GM21390 (cell line): Measurements from ENCODE around the gene PHRF1.

Experiments
- ATAC-seq: cut with Tn5 transposase; IDR thresholded peaks from one replicate; pipeline ENCODE4 v1.9.1; 2021; ENCODE audit not compliant: unreplicated experiment

Gene PHRF1

DNA sequence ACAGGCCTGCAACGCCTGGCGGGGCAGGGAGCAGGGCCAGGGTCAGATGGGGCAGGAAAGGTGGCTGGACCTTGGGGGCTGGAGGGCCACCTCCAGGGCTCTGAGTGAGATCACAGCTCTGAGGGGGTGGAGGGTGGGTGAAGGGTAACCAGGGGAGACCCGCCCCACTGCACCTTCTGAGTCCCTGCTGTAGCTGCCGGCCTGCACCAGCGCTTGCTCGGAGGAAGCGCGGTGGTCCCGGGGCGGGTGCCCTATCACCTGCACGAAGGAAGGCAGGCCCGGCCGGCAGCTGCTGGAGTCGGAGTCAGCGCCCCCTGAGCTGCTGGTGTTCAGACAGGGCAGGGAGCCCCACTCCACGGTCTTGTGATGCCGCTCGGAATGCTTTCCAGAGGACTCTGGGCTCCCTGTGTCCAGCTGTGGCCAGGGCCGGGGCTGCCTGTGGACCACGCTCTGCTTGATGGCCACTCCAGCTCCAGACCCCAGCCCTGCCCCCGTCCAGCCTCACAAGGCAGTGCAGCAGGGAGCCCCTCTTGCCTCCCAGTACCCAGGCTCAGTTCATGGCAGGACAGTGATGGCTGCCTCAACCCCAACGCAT lies 19.5 kb upstream of the PHRF1 start:
- no peak for ATAC-seq

DNA sequence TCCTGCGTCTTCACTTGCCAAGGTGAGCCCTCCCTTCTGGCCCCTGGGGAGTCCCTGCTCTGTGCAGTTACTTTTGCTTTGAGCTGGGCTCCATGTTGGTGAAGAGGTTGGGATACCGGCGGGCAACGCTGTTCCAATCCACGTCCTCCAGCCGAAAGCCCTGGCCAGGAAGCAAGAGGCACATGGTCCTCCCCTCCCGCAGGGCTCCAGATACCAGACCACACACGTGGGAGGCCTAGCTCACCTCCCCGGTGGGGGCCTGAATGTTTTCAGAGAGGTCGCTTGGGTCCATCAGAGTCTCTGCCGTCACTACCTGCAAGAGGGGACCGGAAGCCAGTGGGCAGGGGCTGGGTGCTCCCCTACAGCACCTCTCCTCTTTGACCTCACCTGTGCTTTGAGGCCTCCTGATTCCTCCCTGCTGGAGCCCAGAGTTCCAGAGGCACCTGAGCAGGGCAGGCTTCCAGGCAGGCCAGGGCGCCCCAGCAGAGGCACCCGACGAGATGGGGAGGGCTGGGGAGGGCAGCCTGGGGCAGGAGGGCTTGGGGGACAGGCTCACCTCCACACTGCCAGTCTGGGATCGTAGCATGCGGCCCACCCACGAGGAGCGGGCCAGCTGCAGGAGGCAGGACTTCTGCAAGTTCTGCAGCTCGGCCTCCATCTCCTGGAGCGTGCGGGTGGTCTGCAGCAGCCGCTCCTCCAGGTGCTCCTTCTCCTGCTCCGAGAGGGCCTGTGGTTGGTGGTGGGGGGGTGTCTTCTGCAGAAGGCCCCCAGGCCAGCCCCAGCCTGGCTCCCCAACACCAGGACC lies 18.7 kb upstream of the PHRF1 start:
- no peak for ATAC-seq

GRCh38 chr11:558503-558902 lies 17.8 kb upstream of the PHRF1 start:
- ATAC-seq, result no peak

- no peak for ATAC-seq
These were observed 17.1 kb upstream of the PHRF1 start for GRCh38 chr11:559020-559620.

DNA sequence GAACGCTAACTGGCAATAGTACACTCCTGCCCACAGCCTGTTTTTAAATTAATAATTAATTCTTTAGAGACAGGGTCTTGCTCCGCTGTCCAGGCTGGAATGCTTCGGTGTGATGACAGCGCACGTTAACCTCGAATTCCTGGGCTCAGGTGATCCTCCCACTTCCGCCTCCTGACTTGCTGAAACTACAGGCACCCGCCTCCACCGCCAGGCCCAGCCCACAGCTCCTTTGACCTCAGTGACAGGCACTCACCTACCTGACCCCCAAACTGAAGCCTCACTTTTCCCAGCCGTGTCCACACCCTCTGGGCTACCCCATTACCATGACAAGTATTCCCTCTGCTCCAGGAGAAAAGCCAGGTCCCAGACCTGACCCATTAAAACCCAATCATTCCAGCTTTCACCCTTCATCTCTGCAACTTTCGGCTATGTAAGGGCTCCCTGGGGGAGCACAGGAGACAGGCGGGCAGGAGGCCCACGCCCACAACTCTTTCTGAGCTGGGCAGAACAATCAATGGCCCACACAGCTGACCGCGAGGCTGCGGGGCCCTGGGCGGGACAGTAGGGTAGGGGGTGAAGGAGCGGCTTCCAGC lies 16.5 kb upstream of the PHRF1 start:
- no peak for ATAC-seq

DNA sequence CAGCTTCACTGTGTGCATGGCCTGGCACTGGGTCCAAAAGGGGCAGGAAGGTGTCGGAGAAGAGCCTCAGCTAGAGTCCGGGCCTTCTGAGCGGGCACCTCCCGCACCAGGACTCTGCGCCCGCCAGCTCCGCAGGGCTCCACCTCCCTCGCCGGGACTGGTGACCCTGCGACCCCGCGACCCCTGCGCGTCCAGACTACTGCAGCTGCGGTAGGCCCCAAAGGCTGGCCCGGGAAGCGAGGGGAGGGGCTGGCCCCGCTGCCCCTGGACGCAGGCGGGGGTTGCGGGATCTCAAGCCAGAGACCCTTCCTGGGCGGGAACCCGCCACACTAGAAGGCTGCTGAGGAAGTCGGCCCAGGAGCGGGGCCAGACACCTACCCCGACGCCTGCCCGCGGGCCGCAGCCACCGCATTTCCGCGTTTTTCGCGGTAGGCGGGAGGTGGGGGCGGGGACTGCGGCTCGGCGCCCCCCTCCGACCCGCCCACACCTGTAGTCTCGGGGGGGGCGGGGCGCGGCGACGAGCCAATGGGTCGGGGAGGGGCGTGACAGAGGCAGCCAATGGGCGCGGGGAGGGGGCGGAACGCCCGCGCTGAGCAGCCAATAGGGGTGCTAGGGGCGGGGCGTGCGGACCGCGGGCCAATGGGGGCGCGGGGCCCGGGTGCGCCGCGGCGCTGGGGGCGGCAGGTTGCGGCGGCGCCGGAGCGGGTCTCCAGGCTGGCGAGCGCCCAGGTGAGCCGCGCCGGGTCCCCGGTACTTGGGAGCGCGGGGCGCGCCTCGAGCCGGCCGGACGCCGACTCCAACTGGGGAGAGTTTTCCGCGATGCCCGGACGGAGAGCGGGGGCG lies 15.7 kb upstream of the PHRF1 start, which contains the start of the genes LMNTD2 and RASSF7:
Gene LMNTD2 (minus strand): TSS at position 434 of the 843 bp plus-strand sequence. CDS start 22 bp downstream, at position 412.
Gene RASSF7 (plus strand): TSS at position 666 of the 843 bp plus-strand sequence. CDS start 799 bp downstream, outside the sequence.
- ATAC-seq, result peak; percentile 64

- ATAC-seq, result peak; percentile 25
These were observed 14.9 kb upstream of the PHRF1 start for GRCh38 chr11:561148-562003.

- ATAC-seq, result no peak
These were observed 14.1 kb upstream of the PHRF1 start for GRCh38 chr11:562046-562645.

GRCh38 chr11:563066-563811 lies 13.0 kb upstream of the PHRF1 start:
- no peak for ATAC-seq

DNA sequence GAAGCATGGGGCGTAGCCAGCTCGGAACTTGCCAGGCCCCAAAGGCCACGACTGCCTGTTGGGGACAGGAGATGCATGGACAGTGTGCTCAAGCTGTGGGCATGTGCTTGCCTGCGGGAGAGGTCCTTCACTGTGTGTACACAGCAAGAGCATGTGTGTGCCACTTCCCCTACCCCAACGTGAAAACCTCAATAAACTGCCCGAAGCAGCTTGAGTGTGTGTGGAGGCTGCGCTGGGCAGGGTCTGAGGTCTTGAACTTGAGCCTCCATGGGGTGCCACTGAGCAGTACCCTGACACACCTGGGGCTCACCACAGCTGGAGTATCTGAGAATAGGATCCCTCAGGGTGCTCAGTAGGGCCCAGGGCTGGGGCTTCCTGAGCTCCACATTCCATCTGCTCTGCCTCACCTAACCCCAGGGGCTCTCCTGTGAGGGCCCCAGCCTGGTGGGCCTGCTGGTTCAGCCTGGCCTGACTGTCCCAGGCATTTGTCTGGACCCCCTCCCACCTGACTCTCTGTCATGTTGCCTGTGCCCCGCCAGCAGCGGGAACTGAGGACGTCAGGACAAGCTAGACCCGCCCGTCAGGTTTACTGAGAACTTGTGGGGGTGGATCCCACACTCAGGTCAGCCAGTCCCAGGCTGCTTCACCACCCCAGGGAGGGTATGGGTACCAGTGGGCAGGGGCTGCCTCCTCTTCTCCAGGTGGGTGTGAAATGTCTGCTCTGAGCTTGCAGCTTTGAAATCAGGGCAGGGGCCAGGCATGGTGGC lies 12.3 kb upstream of the PHRF1 start:
- ATAC-seq, result no peak

DNA sequence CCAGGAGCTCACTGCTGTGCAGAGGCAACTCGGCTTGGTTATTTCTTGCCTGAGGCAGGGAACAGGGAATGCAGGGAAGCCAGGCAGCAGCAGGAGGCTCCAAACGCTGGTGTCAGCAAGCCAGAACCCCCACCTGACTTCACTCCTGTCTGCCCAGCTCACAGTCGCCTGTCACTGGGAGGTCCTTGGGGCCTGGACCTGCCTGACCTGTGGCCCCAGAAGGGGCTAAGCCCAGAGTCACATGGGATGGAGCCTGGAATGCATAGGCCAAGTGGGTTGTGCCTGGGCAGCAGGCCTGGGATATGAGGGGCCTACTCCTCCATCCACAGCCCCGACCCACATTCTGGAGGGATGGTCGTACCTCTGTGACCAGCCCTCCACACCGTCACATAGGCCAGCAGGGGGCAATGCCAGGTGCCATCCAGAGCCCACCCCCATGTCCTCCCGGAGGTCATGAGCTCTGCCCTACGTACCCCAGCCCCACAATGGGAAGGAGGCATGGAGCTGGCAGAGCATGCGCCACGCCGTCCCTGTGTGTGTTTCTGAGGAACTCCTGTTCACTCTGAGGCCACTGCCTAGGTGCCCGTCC lies 10.3 kb upstream of the PHRF1 start:
- no peak for ATAC-seq

- ATAC-seq, result no peak
These were observed 9.2 kb upstream of the PHRF1 start for GRCh38 chr11:567011-567628.

- no peak for ATAC-seq
These were observed 8.5 kb upstream of the PHRF1 start for GRCh38 chr11:567629-568292.

GRCh38 chr11:568306-569157 lies 7.7 kb upstream of the PHRF1 start:
- ATAC-seq, result peak; percentile 79

GRCh38 chr11:569158-569885 lies 6.9 kb upstream of the PHRF1 start:
- peak; percentile 1 for ATAC-seq
